Measurements from ENCODE around the gene CFAP65.

Gene CFAP65

GRCh38 chr2:219020604-219021365, 20.5 kb downstream of the CFAP65 start:
- Histone ChIP-seq H4K20me1 (ENCODE audit: insufficient read depth, low read length) (no peaks in the 10 kb centered on the region), H3K9ac (ENCODE audit: low read length) (no peak overlapping the region), H3K4me2 (ENCODE audit: low read length) (no peak overlapping the region), H3K4me1 (ENCODE audit: low read length) (no peaks in the 10 kb centered on the region), H2AFZ (ENCODE audit: low read depth, low read length) (no peak overlapping the region), H3K79me2 (ENCODE audit: low read length) (no peaks in the 10 kb centered on the region), H3K27me3 (ENCODE audit: low read depth, low read length) (no peaks in the 10 kb centered on the region), H3K36me3 (replicated peaks; ENCODE audit: low read depth, low read length) (no peaks in the 10 kb centered on the region), H3K9me3 (ENCODE audit: insufficient read depth, low read length) (no peaks in the 10 kb centered on the region), H3K4me3 (ENCODE audit: low read length) (no peak overlapping the region), H3K27ac (ENCODE audit: low read length) (no peak overlapping the region)
- no peak for TF ChIP-seq EZH2phosphoT487 (IDR thresholded peaks at IDR 0.05; ENCODE audit: low read depth)
- no peak for TF ChIP-seq CTCF (IDR thresholded peaks at IDR 0.05; ENCODE audit: low read depth, low read length)

- Histone ChIP-seq H3K4me1 (ENCODE audit: low read length) (no peaks in the 10 kb centered on the region), H3K9me3 (ENCODE audit: insufficient read depth, low read length) (no peaks in the 10 kb centered on the region), H3K9ac (ENCODE audit: low read length) (no peak overlapping the region), H3K79me2 (ENCODE audit: low read length) (no peaks in the 10 kb centered on the region), H4K20me1 (ENCODE audit: insufficient read depth, low read length) (no peaks in the 10 kb centered on the region), H3K36me3 (replicated peaks; ENCODE audit: low read depth, low read length) (no peaks in the 10 kb centered on the region), H3K27me3 (ENCODE audit: low read depth, low read length) (no peaks in the 10 kb centered on the region), H3K4me2 (ENCODE audit: low read length) (no peak overlapping the region), H3K4me3 (ENCODE audit: low read length) (no peak overlapping the region), H2AFZ (ENCODE audit: low read depth, low read length) (no peak overlapping the region), H3K27ac (ENCODE audit: low read length) (no peak overlapping the region)
- TF ChIP-seq EZH2phosphoT487 (IDR thresholded peaks at IDR 0.05; ENCODE audit: low read depth) (no peak), CTCF (IDR thresholded peaks at IDR 0.05; ENCODE audit: low read depth, low read length) (no peak)
Measured at GRCh38 chr2:219019436-219019835, 21.9 kb downstream of the CFAP65 start.

GRCh38 chr2:219018726-219019125, 22.6 kb downstream of the CFAP65 start:
- Histone ChIP-seq H3K4me1 (ENCODE audit: low read length) (no peaks in the 10 kb centered on the region), H4K20me1 (ENCODE audit: insufficient read depth, low read length) (no peaks in the 10 kb centered on the region), H2AFZ (ENCODE audit: low read depth, low read length) (no peak overlapping the region), H3K27ac (ENCODE audit: low read length) (no peak overlapping the region), H3K36me3 (replicated peaks; ENCODE audit: low read depth, low read length) (no peaks in the 10 kb centered on the region), H3K4me2 (ENCODE audit: low read length) (no peak overlapping the region), H3K27me3 (ENCODE audit: low read depth, low read length) (no peaks in the 10 kb centered on the region), H3K9ac (ENCODE audit: low read length) (no peak overlapping the region), H3K9me3 (ENCODE audit: insufficient read depth, low read length) (no peaks in the 10 kb centered on the region), H3K4me3 (ENCODE audit: low read length) (no peak overlapping the region), H3K79me2 (ENCODE audit: low read length) (no peaks in the 10 kb centered on the region)
- TF ChIP-seq EZH2phosphoT487 (IDR thresholded peaks at IDR 0.05; ENCODE audit: low read depth) (no peak), CTCF (IDR thresholded peaks at IDR 0.05; ENCODE audit: low read depth, low read length) (no peak)

- Histone ChIP-seq H4K20me1 (ENCODE audit: insufficient read depth, low read length) (no peaks in the 10 kb centered on the region), H3K27me3 (ENCODE audit: low read depth, low read length) (no peaks in the 10 kb centered on the region), H2AFZ (ENCODE audit: low read depth, low read length) (no peak overlapping the region), H3K79me2 (ENCODE audit: low read length) (no peaks in the 10 kb centered on the region), H3K4me2 (ENCODE audit: low read length) (no peak overlapping the region), H3K27ac (ENCODE audit: low read length) (no peak overlapping the region), H3K4me3 (ENCODE audit: low read length) (no peak overlapping the region), H3K9me3 (ENCODE audit: insufficient read depth, low read length) (no peaks in the 10 kb centered on the region), H3K9ac (ENCODE audit: low read length) (no peak overlapping the region), H3K4me1 (ENCODE audit: low read length) (no peaks in the 10 kb centered on the region), H3K36me3 (replicated peaks; ENCODE audit: low read depth, low read length) (no peaks in the 10 kb centered on the region)
- TF ChIP-seq CTCF (IDR thresholded peaks at IDR 0.05; ENCODE audit: low read depth, low read length) (no peak), EZH2phosphoT487 (IDR thresholded peaks at IDR 0.05; ENCODE audit: low read depth) (no peak)
Measured at GRCh38 chr2:219018286-219018685, 23.0 kb downstream of the CFAP65 start.

Measured in OCI-LY3 (cell line).